ENCODE results near the gene POLN. TPM values are rescaled to one million over a fixed set of nuclear protein-coding genes. Genes with fewer than 3 reads are reported as not detected.
"Not testable (repeated sequence)": the region's sequence is repeated elsewhere in the genome, so short reads cannot be mapped to it uniquely, and the experiment has no call there.

POLN gene
- polyA plus RNA-seq, 4 donors, result 2.3 to 6.7 (median 3.3) TPM

DNA sequence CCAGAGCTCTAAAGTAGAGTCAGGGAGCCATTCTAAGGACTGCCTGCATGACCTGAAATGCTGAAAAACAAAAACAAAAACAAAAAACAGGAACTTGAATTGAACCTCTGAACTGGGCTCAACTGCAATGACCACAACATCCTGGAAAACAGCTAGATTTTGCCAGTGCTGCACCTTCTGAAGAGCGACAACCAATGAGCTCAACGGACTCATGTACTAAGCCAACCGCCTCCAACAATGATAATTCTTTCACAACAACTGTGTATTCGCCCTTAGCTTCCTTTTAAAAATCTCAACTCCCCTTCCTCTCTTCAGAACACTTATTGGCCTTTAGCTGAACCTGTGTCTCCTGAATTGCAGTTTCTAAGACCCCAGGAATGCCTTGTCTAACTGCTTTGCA lies 69.8 kb downstream of the POLN start:
- DNase-seq (ENCODE audit: low read depth in 4 of 4, low spot score in 3 of 4), result no peak

DNA sequence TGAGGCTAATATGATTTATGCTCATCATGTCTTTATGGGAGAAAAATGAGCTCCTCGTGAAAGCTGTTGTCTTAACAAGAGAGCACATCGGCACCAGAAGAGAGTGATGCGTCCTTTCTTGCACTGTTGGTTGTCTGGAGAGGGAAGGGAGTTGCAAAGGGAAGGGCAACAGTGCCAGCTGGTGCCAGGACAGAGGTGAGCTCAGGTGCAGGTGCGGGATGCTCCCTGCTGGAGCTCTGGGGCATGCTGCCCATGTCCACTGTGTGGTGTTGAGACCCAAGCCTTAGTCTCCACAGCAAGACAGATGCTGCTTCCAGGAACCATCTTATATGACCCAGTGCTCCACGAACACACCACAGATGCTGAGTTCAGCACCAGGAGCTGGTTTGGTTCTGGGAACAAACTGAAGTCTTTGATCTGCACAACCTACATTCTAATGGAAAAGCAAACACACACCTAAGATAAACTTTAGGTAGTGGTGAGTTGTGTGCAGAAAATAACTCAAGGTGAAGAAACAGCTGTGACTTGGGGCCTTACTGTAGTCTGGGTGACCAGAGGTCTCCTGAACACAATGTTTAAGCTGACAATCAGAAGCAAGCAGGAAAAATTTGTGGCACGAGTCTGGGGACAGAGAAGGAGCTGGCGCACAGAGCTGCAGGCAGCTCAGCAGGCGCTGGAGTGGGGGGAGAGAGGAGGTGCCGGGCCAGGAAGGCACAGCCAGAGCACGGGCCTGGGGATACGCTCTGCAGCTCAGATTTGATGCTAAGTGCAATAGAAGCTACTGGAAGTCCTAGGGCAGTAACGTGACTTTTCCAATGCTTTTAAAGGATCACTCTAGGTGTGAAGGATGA lies 73.2 kb downstream of the POLN start:
- DNase-seq (ENCODE audit: low read depth in 4 of 4, low spot score in 3 of 4), result no peak

DNA sequence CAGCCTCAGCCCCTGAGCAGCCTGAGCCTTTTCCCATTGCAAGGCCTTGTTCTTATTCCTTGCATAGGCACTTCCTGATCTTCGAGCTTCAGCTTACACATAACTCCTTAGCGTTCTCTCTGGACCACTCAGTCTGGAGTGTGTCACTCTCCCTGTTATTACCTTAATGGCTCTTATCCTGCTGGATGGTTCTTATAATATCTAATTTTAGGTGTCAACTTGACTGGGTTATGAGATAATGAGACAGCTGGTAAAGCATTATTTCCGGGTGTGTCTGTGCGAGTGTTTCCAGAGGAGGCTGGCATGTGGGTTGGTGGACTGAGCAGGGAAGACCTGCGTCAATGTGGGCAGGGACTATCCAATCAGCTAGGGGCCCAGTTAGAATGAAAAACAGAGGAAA lies 75.7 kb downstream of the POLN start:
- no peak for DNase-seq (ENCODE audit: low read depth in 4 of 4, low spot score in 3 of 4)

DNA sequence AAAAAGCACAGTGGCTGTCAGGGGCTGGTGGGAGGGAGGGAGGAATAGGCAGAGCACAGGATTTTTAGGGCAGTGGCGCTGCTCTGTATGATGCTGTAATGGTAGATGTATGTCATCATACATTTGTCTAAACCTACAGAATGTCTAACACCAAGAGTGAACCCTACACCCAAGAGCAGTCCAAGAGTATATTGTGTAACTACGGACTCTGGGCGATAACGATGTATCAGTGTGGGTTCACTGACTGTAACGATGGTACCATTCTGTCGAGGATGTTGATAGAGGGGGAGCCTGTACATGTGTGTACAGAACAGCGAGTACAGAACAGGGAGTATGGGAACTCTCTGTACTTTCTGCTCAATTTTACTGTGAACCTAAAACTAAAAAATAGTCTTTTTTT lies 76.5 kb downstream of the POLN start:
- DNase-seq (ENCODE audit: low read depth in 4 of 4, low spot score in 3 of 4), result no peak

DNA sequence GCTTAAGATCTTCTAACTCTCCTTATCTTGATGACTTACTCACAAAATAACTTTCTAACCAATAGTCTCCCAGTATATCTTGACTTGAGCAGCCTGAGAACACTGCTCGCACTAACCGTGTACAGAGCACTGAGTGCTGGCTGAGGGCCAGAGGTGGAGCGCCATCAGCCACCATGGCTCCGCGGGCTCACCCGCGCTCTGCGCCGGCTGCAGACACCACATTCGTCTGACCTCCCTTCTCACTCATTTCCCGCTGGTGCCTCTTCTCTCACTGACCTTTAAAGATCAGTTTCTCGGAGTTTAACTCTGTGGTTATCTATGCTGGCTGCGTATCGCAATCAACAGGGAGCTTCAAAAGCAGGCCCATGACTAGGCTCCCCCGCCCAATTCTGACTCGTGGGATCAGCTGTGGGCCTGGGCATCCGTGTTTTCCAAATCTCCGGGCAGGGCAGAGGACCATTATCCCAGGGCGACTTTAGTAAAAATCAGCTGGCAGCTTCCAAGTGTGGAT lies 78.6 kb downstream of the POLN start:
- no peak for DNase-seq (ENCODE audit: low read depth in 4 of 4, low spot score in 3 of 4)

DNA sequence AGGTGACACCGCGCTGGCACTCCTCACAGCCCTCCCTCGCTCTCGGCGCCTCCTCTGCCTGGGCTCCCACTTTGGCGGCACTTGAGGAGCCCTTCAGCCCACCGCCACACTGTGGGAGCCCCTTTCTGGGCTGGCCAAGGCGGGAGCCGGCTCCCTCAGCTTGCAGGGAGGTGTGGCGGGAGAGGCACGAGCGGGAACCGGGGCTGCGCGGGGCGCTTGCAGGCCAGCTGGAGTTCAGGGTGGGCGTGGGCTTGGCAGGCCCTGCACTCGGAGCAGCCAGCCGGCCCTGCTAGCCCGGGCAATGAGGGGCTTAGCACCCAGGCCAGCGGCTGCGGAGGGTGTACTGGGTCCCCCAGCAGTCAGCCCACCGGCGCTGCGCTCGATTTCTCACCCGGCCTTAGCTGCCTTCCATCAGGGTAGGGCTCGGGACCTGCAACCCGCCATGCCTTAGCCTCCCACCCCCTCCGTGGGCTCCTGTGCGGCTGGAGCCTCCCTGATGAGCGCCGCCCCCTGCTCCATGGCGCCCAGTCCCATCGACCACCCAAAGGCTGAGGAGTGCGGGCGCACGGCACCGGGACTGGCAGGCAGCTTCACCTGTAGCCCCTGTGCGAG lies 80.7 kb downstream of the POLN start:
- DNase-seq (ENCODE audit: low read depth in 4 of 4, low spot score in 3 of 4), result not testable (repeated sequence)

DNA sequence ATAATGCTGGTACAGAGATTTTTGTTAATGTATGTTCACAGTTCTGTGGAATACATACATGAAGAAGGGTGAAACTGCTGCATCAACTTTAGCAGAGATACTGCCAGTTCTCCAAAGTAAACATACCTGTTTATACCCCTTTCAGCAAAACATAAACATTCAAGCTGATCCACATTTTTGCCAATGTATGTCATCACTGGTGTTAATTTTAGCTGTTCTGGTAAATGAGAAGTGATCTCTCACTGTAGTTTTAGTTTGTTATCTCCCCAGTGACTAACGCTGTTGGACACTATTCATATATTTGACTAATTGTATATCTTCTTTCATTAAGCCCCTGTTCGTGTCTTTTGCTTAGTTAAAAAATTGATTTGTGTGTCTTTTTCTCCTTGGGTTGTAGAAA lies 82.0 kb downstream of the POLN start:
- DNase-seq (ENCODE audit: low read depth in 4 of 4, low spot score in 3 of 4), result no peak

DNA sequence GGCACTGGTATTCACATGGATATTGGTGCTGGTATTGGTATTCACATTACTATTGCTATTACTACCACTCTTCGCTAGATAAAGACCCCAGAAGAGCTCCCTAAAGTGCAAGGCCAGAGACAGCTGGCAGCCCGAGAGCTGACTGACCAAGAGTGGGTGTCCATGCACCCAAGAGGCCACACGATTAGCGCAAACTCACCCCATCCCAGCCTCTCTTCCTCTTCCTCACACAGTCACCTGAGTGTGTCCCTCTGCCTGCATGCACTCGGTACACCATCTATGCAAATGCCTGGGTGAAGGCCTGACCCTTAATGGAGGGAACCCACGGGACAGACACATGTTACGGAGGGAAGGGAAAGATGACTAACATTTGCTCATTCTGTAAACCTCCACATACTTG lies 86.7 kb downstream of the POLN start:
- no peak for DNase-seq (ENCODE audit: low read depth in 4 of 4, low spot score in 3 of 4)

DNA sequence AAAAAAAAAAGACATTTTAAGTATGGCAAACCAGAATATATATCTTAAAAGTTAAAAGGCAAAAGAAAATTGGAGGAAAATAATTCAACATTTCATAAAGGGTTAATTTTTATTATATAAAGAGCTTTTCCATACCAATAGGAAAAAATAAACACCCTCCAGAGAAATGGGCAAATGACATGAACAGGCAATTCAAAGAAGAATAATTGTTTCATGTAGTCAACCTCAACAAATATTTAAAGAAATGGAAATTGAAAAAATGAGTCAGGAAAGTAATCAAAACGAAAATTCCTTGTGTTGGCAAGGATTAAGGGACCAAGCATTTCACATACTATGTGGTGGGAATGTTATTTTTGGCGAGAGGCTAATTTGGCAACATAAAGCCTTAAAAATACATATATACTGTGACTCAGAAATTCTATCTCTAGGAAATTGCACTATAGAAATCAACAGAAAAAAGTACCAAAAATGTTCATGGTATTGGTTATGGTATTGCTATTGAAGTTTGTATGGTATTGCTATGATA lies 87.6 kb downstream of the POLN start:
- DNase-seq (ENCODE audit: low read depth in 4 of 4, low spot score in 3 of 4), result no peak

DNA sequence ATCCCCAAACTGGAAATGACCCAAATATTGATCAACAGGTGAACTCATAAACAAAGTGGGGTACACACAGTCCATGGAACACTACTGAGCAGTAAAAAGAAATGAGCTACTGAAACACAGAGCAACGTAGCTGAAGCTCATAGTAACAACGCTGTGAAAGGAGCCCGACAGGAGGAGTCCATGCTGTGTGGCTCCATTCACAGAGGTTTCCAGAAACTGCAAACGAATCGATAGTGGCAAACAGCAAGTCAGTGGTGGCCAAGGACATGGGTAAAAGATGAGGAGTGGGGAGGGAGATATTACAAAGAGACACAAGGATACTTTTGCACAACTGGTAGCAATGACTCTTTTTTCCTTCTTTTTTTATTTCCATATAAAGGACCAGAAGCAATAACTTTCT lies 90.4 kb downstream of the POLN start:
- DNase-seq (ENCODE audit: low read depth in 4 of 4, low spot score in 3 of 4), result no peak

DNA sequence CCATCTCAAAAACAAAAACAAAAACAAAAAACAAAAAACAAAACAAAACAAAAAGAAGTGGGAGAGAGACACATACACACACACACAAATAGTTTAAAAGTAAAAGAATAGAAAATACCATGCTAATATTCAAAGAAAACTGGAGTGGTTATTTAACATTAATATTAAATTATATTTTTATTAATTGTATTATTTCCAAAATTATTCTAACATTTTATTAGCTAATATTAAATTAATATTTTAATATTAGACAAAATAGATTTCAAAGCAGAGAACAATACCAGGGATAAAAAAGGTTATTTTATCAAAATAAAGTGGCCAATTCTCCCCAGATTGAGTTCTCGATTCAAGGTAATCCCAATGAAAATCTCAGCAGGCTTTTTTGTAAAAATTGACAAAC lies 91.8 kb downstream of the POLN start:
- DNase-seq (ENCODE audit: low read depth in 4 of 4, low spot score in 3 of 4), result no peak

DNA sequence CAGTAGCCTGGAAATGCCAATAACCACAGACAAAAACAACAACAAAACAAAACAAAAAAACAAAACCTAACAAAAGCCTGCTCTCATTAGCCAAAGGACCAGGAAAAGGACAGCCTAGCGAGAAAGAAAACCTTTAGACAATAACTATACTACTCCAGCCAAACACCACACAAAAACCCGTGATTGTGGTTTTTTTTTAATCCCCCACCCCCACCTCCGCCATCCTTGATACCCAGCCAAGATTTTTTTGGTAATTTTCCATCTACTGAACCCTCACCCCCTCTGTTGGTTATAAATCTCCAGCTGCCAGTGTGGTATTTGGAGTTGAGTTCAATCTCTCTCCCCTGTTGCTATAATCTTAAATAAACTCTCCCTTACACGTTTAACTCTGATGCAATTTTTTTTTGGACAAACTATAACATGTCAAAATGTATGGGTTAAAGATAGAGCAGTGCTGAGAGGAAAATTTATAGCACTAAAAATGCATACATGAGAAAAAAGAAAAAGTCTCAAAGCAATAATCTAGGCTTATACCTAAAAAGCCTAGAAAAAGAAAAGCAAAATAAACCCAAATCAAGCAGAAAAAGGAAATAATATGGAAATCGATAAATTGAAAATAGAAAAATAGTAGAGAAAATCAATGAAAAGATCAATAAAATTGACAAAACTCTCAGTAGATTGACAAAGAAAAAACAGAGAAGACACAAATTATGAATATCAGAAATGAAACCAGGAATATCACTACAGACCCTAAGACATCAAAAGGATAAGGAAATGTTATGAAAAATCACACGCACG lies 99.1 kb downstream of the POLN start:
- no peak for DNase-seq (ENCODE audit: low read depth in 4 of 4, low spot score in 3 of 4)

DNA sequence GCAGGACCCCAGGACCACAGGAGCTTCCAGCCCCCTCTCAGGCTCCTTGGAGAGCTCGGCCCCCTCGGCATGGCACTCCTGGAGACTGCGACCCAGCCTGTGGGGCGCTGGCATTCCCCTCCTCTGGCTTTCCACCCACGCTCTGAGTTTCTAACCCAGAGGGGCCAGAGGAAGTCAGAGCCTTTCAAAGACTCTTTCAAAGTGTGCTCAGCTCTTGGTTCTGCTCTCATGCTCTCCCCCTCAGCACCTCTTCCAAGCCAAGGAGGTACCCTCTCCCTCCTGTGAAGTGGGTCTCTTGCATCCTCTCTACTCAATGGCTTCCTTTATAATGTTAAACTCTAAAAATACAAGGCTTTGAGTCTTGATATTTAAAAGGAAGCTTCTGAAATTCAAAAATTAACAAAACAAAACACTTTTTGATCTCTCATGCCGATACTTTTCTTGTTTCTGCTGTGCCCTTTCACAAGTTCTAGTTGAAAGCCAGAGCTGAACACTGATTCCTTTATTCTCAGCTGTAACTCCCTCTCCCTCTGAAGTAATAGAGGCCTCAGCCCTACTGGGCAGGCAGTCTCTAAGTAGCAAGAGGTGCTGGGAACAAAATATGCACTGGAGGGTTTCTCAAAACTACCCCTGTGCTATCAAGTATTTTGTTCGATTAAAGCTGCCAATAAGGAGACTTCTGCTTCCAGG lies 100.0 kb downstream of the POLN start:
- DNase-seq (ENCODE audit: low read depth in 4 of 4, low spot score in 3 of 4), result no peak

DNA sequence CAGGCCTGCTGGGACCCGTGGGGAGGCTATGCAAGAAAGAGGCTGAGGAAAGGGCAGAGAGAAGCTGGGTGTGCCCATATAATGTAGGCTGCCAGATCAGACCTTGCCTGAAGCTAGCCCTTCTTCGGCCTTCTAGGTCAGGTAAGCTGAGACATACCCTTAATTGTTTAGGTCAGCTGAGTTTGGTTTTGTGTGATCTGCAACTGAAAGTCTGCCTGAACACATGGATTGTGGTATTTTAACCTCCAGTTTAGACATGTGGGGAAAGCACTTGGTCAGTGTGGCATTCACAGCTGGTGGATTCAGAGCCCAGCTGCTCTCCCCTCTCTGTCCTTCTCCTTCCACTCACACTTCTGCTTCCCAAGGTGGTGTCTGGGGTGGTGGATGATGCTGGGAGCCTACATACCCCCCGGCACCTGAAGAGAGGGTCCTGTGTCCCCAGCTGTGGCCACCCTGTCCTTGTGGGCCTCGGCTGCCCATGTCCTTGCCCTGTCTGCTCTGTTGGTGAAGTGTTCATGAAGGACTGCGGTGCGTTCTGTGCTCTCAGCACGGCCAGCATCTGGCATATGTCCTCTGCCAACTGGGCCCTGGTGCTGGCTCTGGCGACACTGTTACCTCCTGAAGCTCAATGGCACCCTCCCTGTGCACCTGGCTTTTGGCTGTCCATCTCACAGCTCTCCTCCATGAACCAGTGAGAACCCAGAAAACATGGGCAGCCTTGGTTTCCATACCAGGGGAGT lies 100.7 kb downstream of the POLN start:
- DNase-seq (ENCODE audit: low read depth in 4 of 4, low spot score in 3 of 4), result no peak

DNA sequence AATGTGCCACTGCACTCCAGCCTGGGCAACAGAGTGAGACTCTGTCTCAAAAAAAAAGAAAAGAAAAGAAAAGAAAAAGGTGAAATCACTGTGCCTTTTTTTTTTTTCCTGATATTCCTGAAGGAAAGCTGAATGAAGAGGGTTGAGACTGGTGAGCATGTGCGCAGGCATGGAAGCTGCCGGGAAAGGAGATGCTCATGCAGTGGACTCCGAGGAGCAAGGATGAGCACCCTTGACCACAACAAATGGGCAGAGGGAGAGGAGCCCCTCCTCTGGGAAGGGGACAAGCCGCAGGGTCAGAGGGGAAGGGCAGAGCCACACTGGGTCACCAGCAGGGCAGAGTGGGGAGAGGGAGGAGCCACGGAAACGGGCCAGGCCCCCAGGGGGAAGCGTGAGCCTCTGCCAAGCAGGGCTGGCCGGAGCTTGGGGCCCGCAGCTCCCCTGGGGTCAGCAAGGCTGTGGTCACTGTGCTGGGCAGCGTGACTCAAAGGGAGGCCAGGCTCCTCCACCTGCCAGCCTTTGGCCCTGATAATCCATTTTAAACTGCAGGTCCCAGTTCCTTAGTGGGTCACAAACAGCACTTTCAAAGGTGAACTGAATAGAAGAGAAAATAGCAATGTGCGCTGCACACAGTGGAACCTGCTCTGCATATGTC lies 102.9 kb downstream of the POLN start:
- DNase-seq (ENCODE audit: low read depth in 4 of 4, low spot score in 3 of 4), result no peak

DNA sequence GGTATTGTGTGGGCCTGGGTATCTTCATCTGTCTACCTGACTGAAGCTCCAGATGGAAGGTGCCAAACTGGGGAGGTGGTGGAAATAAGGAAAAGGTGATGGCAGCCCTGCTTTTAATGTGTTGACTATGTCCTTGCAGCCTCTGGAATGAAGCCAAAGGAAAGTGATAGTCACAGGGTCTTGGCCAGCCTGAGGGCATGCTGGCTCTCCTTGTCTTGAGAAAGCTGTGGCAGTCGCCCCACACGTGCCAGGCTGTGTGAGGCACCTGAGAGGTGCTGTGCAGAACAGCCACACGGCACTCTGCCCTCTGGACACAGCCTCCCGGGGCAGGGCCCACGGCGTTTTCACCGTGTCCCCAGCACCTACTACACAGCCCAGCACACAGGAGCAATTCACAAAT lies 105.2 kb downstream of the POLN start:
- DNase-seq (ENCODE audit: low read depth in 4 of 4, low spot score in 3 of 4), result no peak

DNA sequence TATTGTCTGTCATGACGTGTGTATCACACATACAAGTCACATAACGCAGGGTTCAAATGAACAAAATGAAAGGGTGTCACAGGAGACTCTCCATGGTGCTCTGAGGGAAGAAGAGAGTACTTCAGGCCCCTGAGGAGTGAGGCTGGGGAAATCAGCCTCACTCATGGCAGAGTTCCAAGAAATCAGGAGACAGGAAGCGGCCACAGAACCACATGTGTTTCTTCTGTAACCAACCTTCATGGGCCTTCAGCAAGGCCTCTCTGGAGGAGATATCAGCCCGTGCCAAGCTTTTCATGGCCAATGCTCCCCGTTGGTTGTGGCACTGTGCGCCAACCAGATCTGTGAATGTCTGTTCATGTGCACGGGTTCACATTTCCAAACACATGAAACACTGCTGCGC lies 106.8 kb downstream of the POLN start:
- DNase-seq (ENCODE audit: low read depth in 4 of 4, low spot score in 3 of 4), result peak in 3 of 4 donors; percentile 0 to 8 (median 3)

DNA sequence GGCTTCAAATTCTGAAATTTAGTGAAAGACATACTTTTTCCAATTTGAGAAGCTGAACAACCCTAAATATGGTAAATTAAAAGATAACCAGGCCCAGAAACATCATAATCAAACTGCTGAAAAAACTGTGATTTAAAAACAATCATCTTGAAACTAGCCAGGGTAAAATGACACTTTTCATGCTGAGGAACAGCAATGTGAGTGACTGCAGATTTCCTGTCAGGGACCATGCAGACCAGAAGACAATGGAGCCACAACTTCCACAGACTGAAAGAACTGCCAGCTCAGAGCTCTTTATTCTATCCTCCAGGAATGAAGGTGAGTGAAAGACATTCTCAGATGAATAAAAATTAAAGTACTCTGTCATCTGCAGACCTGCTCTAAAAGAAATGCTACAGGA lies 109.5 kb downstream of the POLN start:
- no peak for DNase-seq (ENCODE audit: low read depth in 4 of 4, low spot score in 3 of 4)

DNA sequence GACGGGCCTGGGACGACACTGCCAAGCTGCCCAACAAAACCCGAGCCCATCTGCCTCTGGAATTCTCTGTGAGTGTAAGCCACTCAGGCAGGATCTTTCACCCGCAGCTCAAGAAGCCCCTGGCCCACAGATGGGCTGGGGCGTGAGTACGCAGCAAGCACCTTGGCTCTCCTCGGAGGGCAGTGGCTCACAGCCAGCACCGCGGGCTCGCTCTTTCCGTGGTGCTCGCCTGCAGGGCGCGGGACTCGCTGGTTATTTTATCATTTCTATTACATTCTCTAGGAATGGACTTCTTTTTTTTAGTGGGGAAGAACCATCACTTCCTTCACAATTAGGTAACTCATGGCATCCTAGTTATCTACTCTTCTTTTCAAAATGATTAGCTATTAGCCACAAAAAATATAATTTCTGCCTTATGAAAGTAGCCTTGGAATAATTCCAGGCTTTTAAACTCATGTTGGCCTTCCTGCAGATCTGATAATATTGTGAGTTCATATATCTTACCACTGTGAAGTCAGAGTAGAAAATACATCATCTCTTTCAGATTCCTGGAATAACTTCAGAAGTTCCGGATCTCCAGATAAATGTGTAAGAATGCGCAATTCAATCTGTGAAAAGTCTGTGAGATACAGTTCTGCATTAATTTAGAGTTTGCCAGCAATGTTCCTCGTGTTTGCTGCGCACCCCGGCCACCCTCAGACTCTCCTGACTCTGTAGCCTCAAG lies 114.2 kb downstream of the POLN start:
- no peak for DNase-seq (ENCODE audit: low read depth in 4 of 4, low spot score in 3 of 4)
